ENCODE results near the gene MND1.

Gene MND1

GRCh38 chr4:153366486-153366885 is 22.0 kb downstream of the MND1 start:
- no peak overlapping the region for H2AFZ ChIP-seq (ENCODE audit: low read depth, low read length)
- no peak for DNase-seq
- no peak overlapping the region for H2BK15ac ChIP-seq (ENCODE audit: low read depth, poor library complexity, severe bottlenecking)
- H3K9ac ChIP-seq (ENCODE audit: low read length) = no peak overlapping the region
- no peak overlapping the region for H2BK120ac ChIP-seq (ENCODE audit: low read depth, low read length)
- H3K14ac ChIP-seq (ENCODE audit: low read length in 2 of 2) = no peak overlapping the region
- H2AK5ac ChIP-seq (ENCODE audit: low read length, severe bottlenecking) = no peak overlapping the region
- H3K9me3 ChIP-seq (ENCODE audit: control insufficient read depth, low read length) = no peaks in the 10 kb centered on the region
- H3K23ac ChIP-seq (ENCODE audit: low read length in 2 of 2) = no peak overlapping the region
- no peak overlapping the region for H2BK5ac ChIP-seq (ENCODE audit: low read depth, low read length, poor library complexity, severe bottlenecking)
- H2BK12ac ChIP-seq (ENCODE audit: low read length in 2 of 2) = no peak overlapping the region
- no peak overlapping the region for H4K8ac ChIP-seq (ENCODE audit: low read length)
- no peaks in the 10 kb centered on the region for H3K27me3 ChIP-seq (ENCODE audit: control insufficient read depth in 1 of 2, insufficient read depth in 1 of 2, low read length in 2 of 2)
- H3K4me2 ChIP-seq (ENCODE audit: low read length, poor library complexity, severe bottlenecking) = no peak overlapping the region
- no peak overlapping the region for H3K18ac ChIP-seq (ENCODE audit: low read depth in 1 of 2, low read length in 2 of 2)
- no CpG with 5 or more reads among the region's 1 CpG for WGBS
- H3K4me3 ChIP-seq (ENCODE audit: insufficient read depth in 1 of 2, low read depth in 1 of 2, low read length in 2 of 2) = no peak overlapping the region
- peaks cover 2% of the 10 kb centered on the region for H3K4me1 ChIP-seq (ENCODE audit: control insufficient read depth, insufficient read depth, low read depth, low read length)
- no peak overlapping the region for H3K4ac ChIP-seq (ENCODE audit: low read depth in 1 of 2, low read length in 2 of 2)
- H3K36me3 ChIP-seq (ENCODE audit: control insufficient read depth in 1 of 2, insufficient read depth in 2 of 2, low read depth in 1 of 2, low read length in 2 of 2) = no peaks in the 10 kb centered on the region
- no peaks in the 10 kb centered on the region for H3K79me1 ChIP-seq (replicated peaks; ENCODE audit: low read length, poor library complexity, severe bottlenecking)
- no peak overlapping the region for H4K91ac ChIP-seq (ENCODE audit: low read length)
- no peak overlapping the region for H3K27ac ChIP-seq (ENCODE audit: low read length, poor library complexity, severe bottlenecking)

DNA sequence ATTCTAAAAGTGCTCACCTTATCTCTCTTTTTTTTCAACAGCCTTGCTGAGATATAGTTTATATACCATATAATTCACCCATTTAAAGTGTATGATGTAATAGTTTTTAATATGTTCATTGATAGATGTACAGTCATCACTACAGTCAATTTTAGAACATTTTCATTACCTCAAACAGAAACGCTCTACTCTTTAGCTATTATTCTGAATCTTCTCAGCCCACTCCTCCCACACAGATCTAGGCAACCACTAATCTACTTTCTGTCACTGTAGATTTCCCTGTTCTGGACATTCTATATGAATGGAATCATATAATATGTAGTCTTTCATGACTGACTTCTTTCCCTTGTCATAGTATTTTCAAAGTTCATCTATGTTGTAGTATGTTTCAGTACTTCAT is 22.6 kb downstream of the MND1 start:
- WGBS = no CpG with 5 or more reads among the region's 1 CpG
- Histone ChIP-seq H3K9me3 (ENCODE audit: control insufficient read depth, low read length) (no peaks in the 10 kb centered on the region), H2AK5ac (ENCODE audit: low read length, severe bottlenecking) (no peak overlapping the region)

DNA sequence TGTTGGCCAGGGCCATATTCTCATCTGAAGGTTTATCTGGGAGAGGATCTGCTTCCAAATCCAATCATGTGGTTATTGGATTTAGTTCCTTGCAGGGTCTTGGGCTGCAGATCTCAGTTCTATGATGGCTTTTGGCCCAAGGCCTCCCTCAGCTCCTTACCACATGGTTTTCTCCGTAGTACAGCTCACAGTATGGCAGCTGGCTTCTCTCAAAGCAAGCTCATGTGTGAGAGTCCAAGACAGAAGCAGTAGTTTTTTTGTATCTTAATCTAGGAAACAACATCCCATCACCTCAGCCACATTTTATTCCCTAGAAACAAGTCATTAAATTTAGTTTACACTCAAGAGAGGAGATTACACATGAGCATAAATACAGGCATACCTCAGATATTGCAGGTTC is 24.5 kb downstream of the MND1 start:
- H3K4me1 ChIP-seq (ENCODE audit: control insufficient read depth, insufficient read depth, low read depth, low read length) = no peaks in the 10 kb centered on the region
- H2BK120ac ChIP-seq (ENCODE audit: low read depth, low read length) = no peak overlapping the region
- H3K4me3 ChIP-seq (ENCODE audit: insufficient read depth in 1 of 2, low read depth in 1 of 2, low read length in 2 of 2) = no peak overlapping the region
- no peak overlapping the region for H2BK15ac ChIP-seq (ENCODE audit: low read depth, poor library complexity, severe bottlenecking)
- no peak overlapping the region for H4K8ac ChIP-seq (ENCODE audit: low read length)
- H2BK12ac ChIP-seq (ENCODE audit: low read length in 2 of 2) = no peak overlapping the region
- no peak overlapping the region for H3K4ac ChIP-seq (ENCODE audit: low read depth in 1 of 2, low read length in 2 of 2)
- DNase-seq = no peak
- no peak overlapping the region for H3K4me2 ChIP-seq (ENCODE audit: low read length, poor library complexity, severe bottlenecking)
- H3K9ac ChIP-seq (ENCODE audit: low read length) = no peak overlapping the region
- H3K27ac ChIP-seq (ENCODE audit: low read length, poor library complexity, severe bottlenecking) = no peak overlapping the region
- no peaks in the 10 kb centered on the region for H3K36me3 ChIP-seq (ENCODE audit: control insufficient read depth in 1 of 2, insufficient read depth in 2 of 2, low read depth in 1 of 2, low read length in 2 of 2)
- no peak overlapping the region for H3K14ac ChIP-seq (ENCODE audit: low read length in 2 of 2)
- H2BK5ac ChIP-seq (ENCODE audit: low read depth, low read length, poor library complexity, severe bottlenecking) = no peak overlapping the region
- no peak overlapping the region for H2AK5ac ChIP-seq (ENCODE audit: low read length, severe bottlenecking)
- no peaks in the 10 kb centered on the region for H3K79me1 ChIP-seq (replicated peaks; ENCODE audit: low read length, poor library complexity, severe bottlenecking)
- 100% methylated on average over 1 of the region's 1 CpG for WGBS
- H2AFZ ChIP-seq (ENCODE audit: low read depth, low read length) = no peak overlapping the region
- H3K27me3 ChIP-seq (ENCODE audit: control insufficient read depth in 1 of 2, insufficient read depth in 1 of 2, low read length in 2 of 2) = no peaks in the 10 kb centered on the region
- no peak overlapping the region for H4K91ac ChIP-seq (ENCODE audit: low read length)
- no peak overlapping the region for H3K18ac ChIP-seq (ENCODE audit: low read depth in 1 of 2, low read length in 2 of 2)
- peaks cover 8% of the 10 kb centered on the region for H3K9me3 ChIP-seq (ENCODE audit: control insufficient read depth, low read length)
- H3K23ac ChIP-seq (ENCODE audit: low read length in 2 of 2) = no peak overlapping the region

More for the DNA sequence above, 22.6 kb downstream of the MND1 start:
- Histone ChIP-seq H3K23ac (ENCODE audit: low read length in 2 of 2) (no peak overlapping the region), H3K36me3 (ENCODE audit: control insufficient read depth in 1 of 2, insufficient read depth in 2 of 2, low read depth in 1 of 2, low read length in 2 of 2) (no peaks in the 10 kb centered on the region), H2AFZ (ENCODE audit: low read depth, low read length) (no peak overlapping the region), H3K27ac (ENCODE audit: low read length, poor library complexity, severe bottlenecking) (no peak overlapping the region), H3K27me3 (ENCODE audit: control insufficient read depth in 1 of 2, insufficient read depth in 1 of 2, low read length in 2 of 2) (no peaks in the 10 kb centered on the region), H3K79me1 (replicated peaks; ENCODE audit: low read length, poor library complexity, severe bottlenecking) (no peaks in the 10 kb centered on the region), H2BK120ac (ENCODE audit: low read depth, low read length) (no peak overlapping the region), H3K18ac (ENCODE audit: low read depth in 1 of 2, low read length in 2 of 2) (no peak overlapping the region), H4K91ac (ENCODE audit: low read length) (no peak overlapping the region), H4K8ac (ENCODE audit: low read length) (no peak overlapping the region), H3K4ac (ENCODE audit: low read depth in 1 of 2, low read length in 2 of 2) (no peak overlapping the region), H3K4me2 (ENCODE audit: low read length, poor library complexity, severe bottlenecking) (no peak overlapping the region), H3K4me3 (ENCODE audit: insufficient read depth in 1 of 2, low read depth in 1 of 2, low read length in 2 of 2) (no peak overlapping the region), H2BK12ac (ENCODE audit: low read length in 2 of 2) (no peak overlapping the region), H3K9ac (ENCODE audit: low read length) (no peak overlapping the region), H2BK15ac (ENCODE audit: low read depth, poor library complexity, severe bottlenecking) (no peak overlapping the region), H3K14ac (ENCODE audit: low read length in 2 of 2) (no peak overlapping the region), H3K4me1 (ENCODE audit: control insufficient read depth, insufficient read depth, low read depth, low read length) (peaks cover 2% of the 10 kb centered on the region), H2BK5ac (ENCODE audit: low read depth, low read length, poor library complexity, severe bottlenecking) (no peak overlapping the region)
- DNase-seq = no peak

DNA sequence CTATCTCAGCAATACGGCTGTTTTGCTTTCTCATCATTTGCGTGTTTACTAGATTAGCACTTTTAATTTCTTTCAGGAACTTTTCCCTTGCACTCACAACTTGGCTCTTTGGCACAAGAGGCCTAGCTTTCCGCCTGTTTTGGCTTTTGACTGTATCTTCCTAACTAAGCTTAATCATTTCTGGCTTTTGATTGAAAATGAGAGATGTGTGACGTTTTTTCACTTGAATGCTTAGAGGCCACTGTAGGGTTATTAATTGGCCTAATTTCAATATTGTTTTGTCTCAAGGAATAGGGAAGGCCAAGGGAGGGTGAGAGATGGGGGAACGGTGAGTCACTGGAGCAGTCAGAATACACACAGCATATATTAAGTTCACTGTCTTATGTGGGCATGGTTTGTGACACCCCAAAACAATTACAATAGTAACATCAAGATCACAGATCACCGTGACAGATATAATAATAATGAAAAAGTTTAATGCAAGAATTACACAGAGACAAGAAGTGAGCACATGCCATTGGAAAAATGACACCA is 27.3 kb downstream of the MND1 start:
- no peak overlapping the region for H3K14ac ChIP-seq (ENCODE audit: low read length in 2 of 2)
- no peak overlapping the region for H3K4ac ChIP-seq (ENCODE audit: low read depth in 1 of 2, low read length in 2 of 2)
- no peak overlapping the region for H2BK12ac ChIP-seq (ENCODE audit: low read length in 2 of 2)
- no peak overlapping the region for H3K27ac ChIP-seq (ENCODE audit: low read length, poor library complexity, severe bottlenecking)
- no peaks in the 10 kb centered on the region for H3K79me1 ChIP-seq (replicated peaks; ENCODE audit: low read length, poor library complexity, severe bottlenecking)
- H3K36me3 ChIP-seq (ENCODE audit: control insufficient read depth in 1 of 2, insufficient read depth in 2 of 2, low read depth in 1 of 2, low read length in 2 of 2) = no peaks in the 10 kb centered on the region
- H3K9me3 ChIP-seq (ENCODE audit: control insufficient read depth, low read length) = peaks cover 8% of the 10 kb centered on the region
- H2BK15ac ChIP-seq (ENCODE audit: low read depth, poor library complexity, severe bottlenecking) = no peak overlapping the region
- no peak overlapping the region for H2BK5ac ChIP-seq (ENCODE audit: low read depth, low read length, poor library complexity, severe bottlenecking)
- no peak overlapping the region for H3K4me2 ChIP-seq (ENCODE audit: low read length, poor library complexity, severe bottlenecking)
- no peak overlapping the region for H2AFZ ChIP-seq (ENCODE audit: low read depth, low read length)
- no peak overlapping the region for H2AK5ac ChIP-seq (ENCODE audit: low read length, severe bottlenecking)
- no peak overlapping the region for H3K23ac ChIP-seq (ENCODE audit: low read length in 2 of 2)
- no peak overlapping the region for H3K4me3 ChIP-seq (ENCODE audit: insufficient read depth in 1 of 2, low read depth in 1 of 2, low read length in 2 of 2)
- no peak overlapping the region for H4K8ac ChIP-seq (ENCODE audit: low read length)
- no peaks in the 10 kb centered on the region for H3K27me3 ChIP-seq (ENCODE audit: control insufficient read depth in 1 of 2, insufficient read depth in 1 of 2, low read length in 2 of 2)
- H3K9ac ChIP-seq (ENCODE audit: low read length) = no peak overlapping the region
- H2BK120ac ChIP-seq (ENCODE audit: low read depth, low read length) = no peak overlapping the region
- H3K18ac ChIP-seq (ENCODE audit: low read depth in 1 of 2, low read length in 2 of 2) = no peak overlapping the region
- no peaks in the 10 kb centered on the region for H3K4me1 ChIP-seq (ENCODE audit: control insufficient read depth, insufficient read depth, low read depth, low read length)
- DNase-seq = no peak
- WGBS = 96% methylated on average over 4 of the region's 6 CpGs
- no peak overlapping the region for H4K91ac ChIP-seq (ENCODE audit: low read length)
